KBM-7 (cell line): ENCODE results near the gene SLC23A2.
A peak's percentile ranks its signal among the peaks of the same experiment; 100 is the strongest.
"Not testable (repeated sequence)": the region's sequence is repeated elsewhere in the genome, so short reads cannot be mapped to it uniquely, and the experiment has no call there.

ENCODE experiments used
- DNase-seq: peaks from one replicate; pipeline ENCODE4 v3.0.0-alpha.2; 2015
- in situ Hi-C: fragments of 300-500 bp; cut with MboI; formaldehyde crosslinking; loops from 2 replicates; pipeline ENCODE4 v1.14.3; 2020; ENCODE audit warnings: low sequenced_read_pairs, low pct_unique_long_range_greater_than_20kb, mixed read lengths

SLC23A2 gene

DNA sequence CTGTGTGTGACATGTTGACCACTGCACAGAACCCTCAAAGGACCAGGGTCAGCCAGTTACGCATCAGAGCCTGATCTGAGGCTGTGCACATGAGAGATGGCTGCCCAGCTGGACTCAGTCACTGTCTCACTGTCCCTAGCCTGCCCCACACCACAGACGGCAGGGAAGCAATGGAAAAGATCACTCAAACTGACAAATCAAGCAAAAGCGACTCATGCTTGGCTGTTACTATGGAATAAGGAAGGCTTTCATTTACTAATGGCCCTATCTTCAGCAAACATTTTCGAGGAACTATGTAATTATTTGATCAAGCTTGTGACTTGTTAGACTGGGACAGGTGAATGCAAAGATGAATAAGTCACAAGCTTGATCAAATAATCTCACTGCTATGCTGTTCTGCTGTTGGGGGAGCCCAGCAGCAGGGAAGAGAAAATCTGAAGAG is 137.0 kb downstream of the SLC23A2 start:
- no peak for DNase-seq
- in situ Hi-C loops: no loop called here

DNA sequence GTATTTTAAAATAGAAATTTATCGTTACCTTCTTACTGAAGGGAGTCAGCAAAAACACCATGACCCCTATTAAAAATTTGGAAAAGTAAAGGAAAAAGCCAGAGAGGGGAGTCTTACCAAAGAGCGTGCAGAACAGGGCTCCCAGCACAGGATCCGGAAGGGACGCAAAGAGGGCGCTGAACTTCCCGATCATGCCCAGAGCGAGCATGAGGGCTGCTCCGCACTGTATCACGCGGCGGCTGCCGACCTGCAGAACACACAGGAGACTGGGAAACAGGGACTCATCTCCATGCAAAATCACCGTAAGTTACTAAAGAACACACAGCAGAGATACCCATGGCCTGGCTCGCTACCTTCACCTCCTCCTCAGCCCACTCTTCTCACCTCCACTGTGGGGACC is 138.6 kb downstream of the SLC23A2 start:
- in situ Hi-C loops: no loop called here
- no peak for DNase-seq

DNA sequence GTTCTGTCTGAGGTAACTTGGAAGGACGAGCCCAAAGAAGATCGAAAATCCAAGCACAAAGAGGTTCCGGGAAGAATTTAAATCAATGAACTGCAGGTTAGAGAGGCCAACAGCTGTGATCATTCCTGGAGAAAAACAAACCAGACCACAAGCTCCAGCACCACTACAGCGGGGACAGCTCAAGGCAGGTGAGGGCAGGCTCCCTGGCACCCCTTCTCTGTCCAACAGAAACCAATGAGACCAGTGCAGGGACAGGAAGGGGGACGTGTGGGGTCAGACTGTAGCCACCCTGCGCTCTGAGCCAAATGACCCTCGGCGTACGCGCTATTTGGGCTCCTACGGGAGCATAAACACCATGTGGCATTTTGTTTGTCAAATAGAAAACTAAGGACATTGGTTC is 139.3 kb downstream of the SLC23A2 start:
- DNase-seq: no peak
- in situ Hi-C loops: no loop called here

DNA sequence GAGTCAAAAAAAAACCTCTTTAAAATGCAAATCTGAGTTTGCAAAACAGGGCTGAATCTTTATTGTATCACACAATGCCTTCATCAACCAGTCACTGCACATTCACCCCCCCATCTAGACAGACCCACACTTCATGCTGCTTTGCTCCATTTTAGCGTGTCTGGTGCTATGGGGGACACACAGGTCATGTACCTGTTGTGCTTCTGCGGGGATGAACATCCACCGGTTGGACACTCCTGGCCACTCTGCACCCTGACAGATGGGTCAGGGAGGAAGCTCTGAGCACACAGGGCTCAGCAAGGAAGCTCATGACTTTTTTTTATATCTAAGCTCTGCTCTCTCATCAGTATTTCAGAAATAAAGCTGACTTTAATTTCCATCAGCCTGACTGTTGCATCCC is 143.3 kb downstream of the SLC23A2 start:
- in situ Hi-C loops: no loop called here
- no peak for DNase-seq

DNA sequence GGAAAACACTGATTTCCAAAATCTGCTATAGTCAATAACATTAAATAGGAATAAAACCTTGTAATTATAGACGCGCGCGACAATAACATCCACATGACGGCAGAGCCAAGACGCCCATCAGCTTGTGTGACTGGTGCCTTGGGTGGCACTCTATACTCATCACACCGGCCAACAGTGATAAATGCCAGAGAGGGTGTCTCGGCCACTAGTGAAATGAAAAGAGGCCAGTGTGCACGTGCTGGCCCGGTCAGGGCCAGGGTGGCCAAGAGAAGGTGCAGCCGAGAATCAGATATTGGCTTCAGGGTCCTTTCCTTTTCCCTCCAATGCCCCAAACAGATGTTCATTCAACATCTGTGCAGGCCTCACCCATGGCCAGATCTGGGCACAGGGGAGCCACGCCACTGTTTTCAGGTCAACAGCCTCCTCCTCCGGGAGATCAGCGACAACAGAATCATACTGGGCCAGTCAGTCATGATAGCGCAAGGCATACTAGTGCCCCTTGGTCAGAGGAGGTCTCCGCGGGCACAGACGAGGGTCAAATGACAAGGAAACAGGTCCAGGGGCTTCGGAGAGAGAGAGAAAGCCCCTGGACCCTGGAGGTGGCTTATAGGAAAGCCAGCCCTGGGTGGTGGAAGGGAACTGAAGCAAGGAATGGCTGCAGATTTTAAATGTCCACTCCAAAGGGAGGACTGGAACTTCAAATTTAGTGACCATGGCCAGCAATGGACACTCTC is 145.1 kb downstream of the SLC23A2 start:
- DNase-seq: no peak
- in situ Hi-C loops: no loop called here

DNA sequence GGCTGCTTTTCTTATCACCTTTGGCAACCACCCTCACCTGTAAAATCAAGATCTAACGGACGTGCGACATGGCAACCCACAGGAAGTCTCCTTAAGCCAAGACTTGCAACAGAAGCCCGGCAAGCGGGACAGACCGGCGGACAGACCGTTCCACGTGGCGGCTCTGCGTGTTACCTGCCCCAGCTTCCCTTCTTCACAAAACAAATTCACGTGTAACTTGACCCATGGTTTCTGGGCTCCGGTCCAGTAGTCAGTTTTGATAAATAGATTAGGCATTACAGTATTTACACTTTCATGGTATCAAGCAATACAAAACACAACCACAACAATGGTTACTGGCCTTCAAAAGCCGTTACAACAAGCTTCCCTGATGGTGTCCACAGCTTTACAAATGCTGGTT is 145.8 kb downstream of the SLC23A2 start:
- in situ Hi-C loops: no loop called here
- no peak for DNase-seq

DNA sequence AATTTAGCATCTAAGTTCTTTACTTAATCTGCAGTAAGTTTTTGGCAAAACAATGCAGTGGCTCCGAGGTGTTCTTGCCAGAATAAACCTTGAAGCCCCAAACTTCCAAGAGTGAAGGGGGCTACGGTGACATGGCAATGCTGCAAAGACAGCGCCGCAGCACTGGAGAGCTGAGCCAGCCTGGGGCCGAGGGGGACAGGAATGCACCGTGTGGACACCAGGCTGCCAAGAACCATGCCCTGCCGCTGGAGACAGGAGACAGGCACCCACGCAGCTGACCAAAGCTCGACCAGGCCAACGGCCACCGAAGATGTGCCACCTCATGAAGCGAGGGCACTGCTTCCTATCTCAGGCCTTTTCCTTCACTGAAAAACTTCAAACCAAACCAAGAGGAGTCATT is 146.2 kb downstream of the SLC23A2 start:
- in situ Hi-C loops: no loop called here
- no peak for DNase-seq

DNA sequence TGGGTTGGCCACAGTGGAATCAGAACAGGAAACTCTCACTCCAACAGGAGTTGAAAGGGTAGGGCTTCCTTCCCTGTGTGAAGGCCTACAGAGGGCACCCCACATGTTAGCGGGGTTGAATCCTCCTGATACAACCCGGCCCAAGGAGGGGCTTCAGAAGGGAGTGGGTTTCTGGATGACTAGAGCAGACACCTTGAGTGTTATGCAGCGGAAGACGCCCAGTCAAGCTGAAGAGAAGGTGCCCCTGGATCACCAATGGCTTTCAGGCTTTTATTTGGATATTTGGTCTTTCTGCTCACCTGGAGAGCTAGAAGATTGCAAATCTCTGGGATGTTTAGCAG is 146.8 kb downstream of the SLC23A2 start:
- in situ Hi-C loops: no loop called here
- DNase-seq: no peak

DNA sequence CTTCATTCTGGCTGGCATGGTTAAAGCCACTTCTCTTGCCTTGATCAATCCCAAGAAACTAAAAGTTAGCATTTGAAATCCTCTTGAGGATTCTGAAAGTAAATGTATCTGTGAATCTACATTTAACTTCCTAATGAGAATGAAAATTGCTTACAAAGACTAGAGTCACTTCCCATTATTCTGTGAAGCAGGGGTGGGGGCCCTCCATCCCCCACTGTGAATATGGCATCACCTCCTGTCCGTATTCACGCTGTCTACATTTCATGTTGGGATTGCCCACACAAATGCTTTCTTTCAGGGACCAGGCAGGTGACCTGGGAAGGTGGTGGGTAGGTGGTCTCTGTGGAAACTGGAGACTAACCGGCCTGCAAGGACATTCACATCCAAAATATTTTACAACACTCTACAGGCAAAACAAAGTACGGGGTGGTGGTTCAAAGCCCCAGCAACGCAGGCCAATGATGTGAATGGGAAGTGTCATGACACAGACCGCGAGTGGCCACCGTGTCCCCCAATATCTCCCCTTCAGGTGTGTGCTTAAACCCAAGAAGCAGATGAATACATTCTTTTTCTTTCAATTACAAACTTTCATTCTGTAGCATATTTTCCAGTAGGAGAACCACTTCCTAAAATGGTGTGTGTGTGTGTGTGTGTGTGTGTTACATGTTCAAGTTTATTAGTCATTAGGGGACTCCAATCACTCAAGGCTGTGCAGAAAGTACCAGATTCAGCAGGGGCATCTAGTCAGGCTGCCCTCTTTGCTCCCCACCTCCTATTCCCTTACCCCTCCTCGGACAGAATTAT is 147.4 kb downstream of the SLC23A2 start:
- DNase-seq: no peak
- in situ Hi-C loops: no loop called here

DNA sequence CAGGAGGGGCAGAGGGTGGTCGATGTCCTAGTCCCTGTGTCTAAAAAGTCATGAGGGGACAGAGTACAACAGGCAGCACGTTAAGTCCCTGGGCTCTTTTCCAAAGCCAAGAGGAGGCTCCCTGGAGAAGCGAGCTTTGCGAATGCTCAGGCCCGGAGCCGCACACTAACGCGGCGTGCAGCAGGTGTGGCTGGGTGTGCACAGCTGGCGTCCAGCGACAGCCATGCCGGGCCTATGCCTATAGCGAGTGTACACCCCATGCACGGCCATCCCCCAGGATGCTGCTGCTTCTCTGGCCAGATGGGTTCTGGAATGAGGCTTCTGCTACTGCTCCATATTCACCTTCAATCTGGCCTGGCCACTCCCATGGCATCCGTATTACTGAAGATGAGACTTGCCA is 148.3 kb downstream of the SLC23A2 start:
- no peak for DNase-seq
- in situ Hi-C loops: no loop called here

DNA sequence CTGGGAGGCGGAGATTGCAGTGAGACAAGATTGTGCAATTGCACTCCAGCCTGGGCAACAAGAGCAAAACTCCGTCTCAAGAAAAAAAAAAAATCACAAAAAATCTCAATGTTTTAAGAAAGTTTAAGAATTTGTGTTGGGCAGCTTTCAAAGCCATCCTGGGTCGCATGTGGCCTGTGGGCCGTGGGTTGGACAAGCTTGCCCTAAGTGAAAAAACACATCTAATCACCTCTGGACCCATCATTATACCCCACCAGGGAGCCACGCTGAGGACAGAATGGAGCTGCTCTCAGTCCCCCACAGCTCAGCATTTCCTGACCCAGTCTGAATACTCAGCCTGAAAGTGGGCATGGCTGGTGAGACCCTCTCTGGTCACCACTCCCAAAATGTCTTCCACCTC is 150.3 kb downstream of the SLC23A2 start:
- DNase-seq: no peak
- in situ Hi-C loops: no loop called here

DNA sequence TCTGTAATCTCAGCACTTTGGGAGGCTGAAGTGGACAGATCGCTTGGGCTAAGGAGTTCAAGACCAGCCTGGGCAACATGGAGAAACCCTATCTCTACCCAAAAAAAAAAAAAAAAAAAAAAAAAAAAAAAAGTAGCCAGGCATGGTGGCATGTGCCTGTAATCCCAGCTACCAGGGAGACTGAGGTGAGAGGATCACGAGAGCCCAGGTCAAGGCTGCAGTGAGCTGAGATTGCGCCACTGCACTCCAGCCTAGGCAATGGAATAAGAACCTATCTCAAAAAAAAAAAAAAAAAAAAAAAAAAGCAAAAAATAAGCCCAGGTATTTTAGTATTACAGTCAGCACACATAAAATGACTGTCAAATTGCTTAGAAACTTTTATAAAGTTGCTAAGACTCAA is 152.5 kb downstream of the SLC23A2 start:
- DNase-seq, in situ Hi-C loops: not testable (repeated sequence)

DNA sequence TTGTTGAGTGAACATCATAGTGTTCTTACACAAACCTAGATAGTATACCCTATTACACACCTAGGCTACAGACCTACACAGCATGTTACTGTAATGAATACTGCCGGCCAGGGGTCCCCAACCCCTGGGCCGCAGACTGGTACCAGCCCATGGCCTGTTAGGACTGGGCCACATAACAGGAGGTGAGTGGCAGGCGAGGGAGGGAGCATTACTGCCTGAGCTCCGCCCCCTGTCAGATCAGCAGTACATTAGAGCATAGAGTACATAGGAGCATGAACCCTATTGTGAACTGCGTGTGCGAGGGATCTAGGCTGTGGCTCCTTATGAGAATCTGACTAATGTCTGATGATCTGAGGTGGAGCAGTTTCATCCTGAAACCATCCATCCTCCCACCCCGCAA is 153.3 kb downstream of the SLC23A2 start:
- in situ Hi-C loops: no loop called here
- DNase-seq: no peak

DNA sequence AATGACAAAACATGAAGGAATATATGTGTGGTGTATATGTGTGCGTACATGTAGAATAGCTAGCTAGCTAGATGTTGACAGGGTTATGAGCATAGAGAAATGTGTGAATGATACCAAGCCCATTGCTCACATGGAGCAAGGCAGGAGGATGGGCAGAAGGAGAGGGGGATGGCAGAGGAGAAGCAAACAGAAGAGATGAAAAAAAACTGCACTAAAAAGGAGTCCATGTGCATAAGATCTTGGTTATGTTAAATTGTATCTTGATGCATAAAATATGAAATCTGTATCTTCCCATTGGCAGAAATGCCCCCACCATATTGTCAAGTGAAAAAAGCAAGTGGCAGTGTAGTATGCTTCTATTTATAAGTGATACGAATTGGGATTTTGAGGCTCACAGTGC is 154.5 kb downstream of the SLC23A2 start:
- in situ Hi-C loops: no loop called here

DNA sequence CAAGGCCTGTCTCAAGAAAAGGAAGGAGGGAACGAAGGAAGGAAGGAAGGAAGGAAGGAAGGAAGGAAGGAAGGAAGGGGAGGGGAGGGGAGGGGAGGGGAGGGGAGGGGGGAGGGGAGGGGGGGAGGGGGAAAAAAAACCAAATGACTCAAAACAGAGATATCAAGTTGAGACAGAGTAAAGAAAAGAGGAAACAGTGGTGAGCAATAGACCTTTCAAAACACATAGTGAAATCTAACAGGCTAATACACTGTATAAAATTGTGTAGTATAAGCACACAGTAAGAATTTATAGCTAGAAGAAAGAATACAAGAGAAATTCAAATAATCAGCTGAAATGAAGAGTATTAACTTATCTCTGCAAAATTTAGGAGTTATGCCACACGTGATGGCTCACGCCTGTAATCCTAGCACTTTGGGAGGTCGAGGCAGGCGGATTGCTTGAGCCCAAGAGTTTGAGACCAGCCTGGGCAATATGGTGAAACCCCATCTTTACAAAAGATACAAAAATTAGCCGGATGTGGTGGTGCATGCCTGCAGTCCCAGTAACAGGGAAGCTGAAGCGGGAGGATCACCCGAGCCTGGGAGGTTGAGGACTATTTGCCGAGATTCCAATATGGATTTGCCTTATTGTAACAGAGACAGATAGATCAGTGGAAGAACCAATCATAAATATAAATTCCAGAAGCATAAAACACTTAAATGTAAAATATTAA is 156.4 kb downstream of the SLC23A2 start:
- in situ Hi-C loops: no loop called here
- peak; percentile 18 for DNase-seq

More for the DNA sequence above, 154.5 kb downstream of the SLC23A2 start:
- no peak for DNase-seq

DNA sequence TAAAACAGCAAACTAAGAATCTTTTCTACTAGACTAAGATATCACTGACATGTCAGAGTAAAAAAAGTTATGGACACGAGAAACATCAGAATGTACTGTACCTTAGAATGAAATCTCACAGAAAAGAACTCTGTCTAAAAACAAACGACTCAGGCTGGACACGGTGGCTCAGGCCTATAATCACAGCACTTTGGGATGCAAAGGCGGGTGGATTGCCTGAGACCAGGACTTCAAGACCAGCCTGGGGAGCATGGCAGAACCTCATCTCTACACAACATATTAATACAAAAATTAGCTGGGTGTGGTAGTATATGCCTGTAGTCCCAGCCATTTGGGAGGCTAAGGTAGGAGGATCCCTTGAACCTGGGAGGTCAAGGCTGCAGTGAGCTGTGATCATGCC is 157.0 kb downstream of the SLC23A2 start:
- peak; percentile 11 for DNase-seq
- in situ Hi-C loops: no loop called here

DNA sequence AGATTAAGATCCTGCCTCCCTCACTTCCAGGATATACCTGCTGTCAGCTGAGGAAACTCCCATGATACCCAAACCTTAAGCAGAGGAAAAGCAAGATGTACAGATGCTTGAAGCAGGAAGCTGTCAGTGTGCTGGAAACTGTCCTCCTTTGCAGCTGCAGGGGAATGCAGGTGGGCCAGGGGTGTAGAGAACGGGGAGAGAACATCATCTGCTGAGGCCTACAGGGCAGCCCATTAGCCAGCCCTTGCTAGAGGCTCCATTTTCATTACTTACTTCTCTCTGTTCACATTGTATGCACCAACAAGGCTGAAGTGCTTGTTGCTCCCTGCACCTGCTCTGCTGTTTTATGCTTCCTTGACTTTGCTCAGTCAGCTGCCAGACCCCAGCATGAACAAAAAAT is 160.5 kb downstream of the SLC23A2 start:
- in situ Hi-C loops: no loop called here
- no peak for DNase-seq

DNA sequence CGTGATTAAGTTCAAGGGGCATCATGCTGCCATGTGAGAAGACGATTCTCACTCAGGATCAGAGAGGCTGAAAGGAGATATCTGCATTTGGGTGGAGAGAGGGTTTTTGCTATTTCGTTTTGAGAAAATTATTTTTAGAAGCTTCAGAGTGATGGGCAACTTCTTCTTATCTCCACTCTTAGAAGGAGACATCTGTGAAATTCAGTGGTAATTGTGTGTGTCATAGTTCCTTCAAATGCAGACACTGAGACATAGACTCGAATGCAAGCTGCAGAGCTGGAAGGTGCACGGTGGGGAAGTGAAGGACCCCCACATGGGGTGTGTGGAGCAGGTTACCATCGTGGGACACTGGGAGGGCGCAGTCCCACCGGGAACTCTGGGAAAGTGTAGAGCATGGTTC is 162.8 kb downstream of the SLC23A2 start:
- in situ Hi-C loops: no loop called here
- no peak for DNase-seq

DNA sequence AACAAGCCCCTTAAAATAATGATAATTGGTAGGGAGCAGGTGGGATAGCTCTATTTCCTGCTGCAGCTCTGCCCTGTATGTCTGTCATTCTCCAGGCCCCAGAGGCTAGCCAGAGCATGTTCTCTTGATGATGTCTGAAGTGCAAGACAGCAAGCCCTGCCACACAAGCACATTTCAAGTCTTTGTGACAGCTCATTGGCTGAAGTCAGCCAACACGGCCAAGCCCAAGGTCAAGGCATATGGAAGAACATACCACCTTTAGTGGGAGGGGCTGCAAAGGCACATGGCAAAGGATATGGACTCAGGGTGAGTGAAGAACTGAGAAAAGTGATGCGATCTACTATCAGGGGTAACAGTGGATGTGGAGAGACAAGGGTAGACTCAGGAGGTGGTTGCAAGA is 163.6 kb downstream of the SLC23A2 start:
- in situ Hi-C loops: no loop called here
- no peak for DNase-seq

DNA sequence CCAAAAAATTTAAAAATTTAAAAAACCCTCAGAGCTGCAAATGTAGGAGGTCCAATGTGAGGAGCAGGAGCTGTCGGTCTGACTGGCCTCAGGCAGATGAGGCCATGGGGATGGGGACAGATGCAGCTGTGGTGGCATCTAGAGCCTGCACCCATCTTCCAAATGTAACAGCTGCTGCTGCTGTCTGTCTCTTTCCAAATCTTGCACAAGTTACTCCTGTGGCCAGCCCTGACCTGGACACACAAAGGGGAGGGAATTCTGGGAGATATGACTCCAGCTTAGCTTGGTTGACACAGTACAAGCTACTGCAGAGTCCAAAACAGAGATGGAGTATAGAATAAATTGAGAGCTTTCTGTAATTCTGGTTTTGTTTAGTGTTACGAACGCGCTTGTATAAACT is 164.4 kb downstream of the SLC23A2 start:
- in situ Hi-C loops: no loop called here
- DNase-seq: no peak
